Prostate gland (tissue), 2 donors: ENCODE results near the gene ELN. TPM values are rescaled to one million over a fixed set of nuclear protein-coding genes. Genes with fewer than 3 reads are reported as not detected.
A peak's percentile ranks its signal among the peaks of the same experiment; 100 is the strongest.
"Not testable (repeated sequence)": the region's sequence is repeated elsewhere in the genome, so short reads cannot be mapped to it uniquely, and the experiment has no call there.

Experiments used
- DNase-seq: peaks from one replicate; pipeline ENCODE4 v3.0.0-alpha.2; 2019; ENCODE audit warnings: low spot score
- H3K27ac ChIP-seq, 2 donors: fragments of 200-600 bp; sonication (generic); 2 replicates each; pipeline ENCODE4 v1.5.1; 2017 to 2019
- H3K27me3 ChIP-seq: fragments of 200-600 bp; sonication (generic); replicated peaks from 2 replicates; pipeline ENCODE4 v1.5.1; 2019; ENCODE audit not compliant: insufficient read depth
- H3K36me3 ChIP-seq, 2 donors: fragments of 200-600 bp; sonication (generic); 1 replicate in 1 of 2; 2 replicates in 1 of 2; pipeline versions ENCODE4 v1.5.1 to v1.8.1; 2017 to 2019
- H3K4me1 ChIP-seq: fragments of 200-600 bp; sonication (generic); replicated peaks from 2 replicates; pipeline ENCODE4 v1.5.1; 2019
- H3K4me3 ChIP-seq, 2 donors: fragments of 200-600 bp; sonication (generic); 2 replicates each; pipeline ENCODE4 v1.5.1; 2017 to 2019
- H3K9me3 ChIP-seq: fragments of 200-600 bp; sonication (generic); 2 replicates; pipeline ENCODE4 v1.5.1; 2017
- CTCF ChIP-seq, 4 experiments: fragments of 200-600 bp in 2 of 4; fragments of 450-650 bp in 2 of 4; sonication (generic) in 2 of 4; IDR thresholded peaks; 1 replicate in 3 of 4; 2 replicates in 1 of 4; pipeline ENCODE4 v1.5.1; 2016 to 2019; ENCODE audit warnings: antibody characterized with exemption in 4 of 4, mild to moderate bottlenecking in 2 of 4, moderate library complexity in 2 of 4
- POLR2A ChIP-seq: fragments of 450-650 bp; IDR thresholded peaks from one replicate; pipeline ENCODE4 v1.6.1; 2016; ENCODE audit warnings: antibody characterized with exemption, mild to moderate bottlenecking
- POLR2AphosphoS5 ChIP-seq: sonication (generic); formaldehyde crosslinking; IDR thresholded peaks from one replicate; pipeline ENCODE4 v1.6.1; 2017; ENCODE audit warnings: antibody characterized with exemption
- WGBS: methylation state at CpG from one replicate; pipeline ENCODE4 v1.1.5; 2018; 5-methylcytosine and 5-hydroxymethylcytosine counted together
- intact Hi-C: fragments of 100-400 bp; cut with DNase I; formaldehyde crosslinking; loops from one replicate; pipeline ENCODE4 v1.14.2; 2022
- total RNA-seq, 2 donors: library from RNA; depleted of rRNA; stranded (reverse); fragments of >200 nt; gene quantifications; one replicate each; pipeline ENCODE4 v1.1.0, GENCODE V29; 2016

Gene ELN
- 10 to 100 TPM; 34.7 to 93.4 TPM for total RNA-seq

DNA sequence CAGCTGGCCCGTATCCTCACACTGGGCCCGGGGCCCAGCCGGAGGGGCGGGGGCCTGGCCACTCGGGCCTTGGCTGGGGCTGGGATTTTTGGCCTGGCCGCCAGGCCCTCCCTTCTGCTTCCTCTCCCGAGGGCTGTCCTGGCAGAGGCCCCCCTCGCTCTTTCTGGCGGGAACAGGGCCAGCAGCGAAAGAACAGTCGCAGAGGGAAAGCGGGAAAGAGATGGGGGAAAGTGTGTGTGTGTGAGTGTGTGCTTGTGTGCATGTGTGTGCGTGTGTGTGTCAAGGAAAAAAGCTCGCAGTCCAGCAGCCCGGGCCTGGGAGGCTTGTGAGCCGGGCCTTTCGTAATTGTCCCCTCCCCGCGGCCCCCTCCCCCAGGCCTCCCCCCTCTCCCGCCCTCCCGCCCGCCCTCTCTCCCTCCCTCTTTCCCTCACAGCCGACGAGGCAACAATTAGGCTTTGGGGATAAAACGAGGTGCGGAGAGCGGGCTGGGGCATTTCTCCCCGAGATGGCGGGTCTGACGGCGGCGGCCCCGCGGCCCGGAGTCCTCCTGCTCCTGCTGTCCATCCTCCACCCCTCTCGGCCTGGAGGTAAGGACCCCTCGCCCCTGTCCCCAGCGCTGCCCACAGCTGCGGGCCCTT lies at the start of gene ELN:
ELN (plus strand) TSS at position 491 of the 638 bp plus-strand sequence; CDS start at position 506, 15 bp downstream.
- no peak for TF ChIP-seq CTCF (IDR thresholded peaks at IDR 0.05)
- peak; percentile 47 for TF ChIP-seq POLR2AphosphoS5
- TF ChIP-seq POLR2A, result no peak
- no peaks in the 10 kb centered on the region for H3K27me3 ChIP-seq
- intact Hi-C loops, result loop anchor here (2.0 to 5.0 kb wide), 3 partner anchors 41 to 161 kb away; no protein-coding TSS in a partner anchor
- H3K27ac ChIP-seq, result peak within 1 kb of the TSS; percentile 72 to 78
- H3K4me1 ChIP-seq, result peaks cover 9% of the 10 kb centered on the region
- no peaks in the 10 kb centered on the region for H3K9me3 ChIP-seq
- DNase-seq, result peak; percentile 46
- WGBS, result under 1% methylated on average over 33 of the region's 39 CpGs
- no peaks in the 10 kb centered on the region for H3K36me3 ChIP-seq
- H3K4me3 ChIP-seq, result peak within 1 kb of the TSS; percentile 36 to 40

DNA sequence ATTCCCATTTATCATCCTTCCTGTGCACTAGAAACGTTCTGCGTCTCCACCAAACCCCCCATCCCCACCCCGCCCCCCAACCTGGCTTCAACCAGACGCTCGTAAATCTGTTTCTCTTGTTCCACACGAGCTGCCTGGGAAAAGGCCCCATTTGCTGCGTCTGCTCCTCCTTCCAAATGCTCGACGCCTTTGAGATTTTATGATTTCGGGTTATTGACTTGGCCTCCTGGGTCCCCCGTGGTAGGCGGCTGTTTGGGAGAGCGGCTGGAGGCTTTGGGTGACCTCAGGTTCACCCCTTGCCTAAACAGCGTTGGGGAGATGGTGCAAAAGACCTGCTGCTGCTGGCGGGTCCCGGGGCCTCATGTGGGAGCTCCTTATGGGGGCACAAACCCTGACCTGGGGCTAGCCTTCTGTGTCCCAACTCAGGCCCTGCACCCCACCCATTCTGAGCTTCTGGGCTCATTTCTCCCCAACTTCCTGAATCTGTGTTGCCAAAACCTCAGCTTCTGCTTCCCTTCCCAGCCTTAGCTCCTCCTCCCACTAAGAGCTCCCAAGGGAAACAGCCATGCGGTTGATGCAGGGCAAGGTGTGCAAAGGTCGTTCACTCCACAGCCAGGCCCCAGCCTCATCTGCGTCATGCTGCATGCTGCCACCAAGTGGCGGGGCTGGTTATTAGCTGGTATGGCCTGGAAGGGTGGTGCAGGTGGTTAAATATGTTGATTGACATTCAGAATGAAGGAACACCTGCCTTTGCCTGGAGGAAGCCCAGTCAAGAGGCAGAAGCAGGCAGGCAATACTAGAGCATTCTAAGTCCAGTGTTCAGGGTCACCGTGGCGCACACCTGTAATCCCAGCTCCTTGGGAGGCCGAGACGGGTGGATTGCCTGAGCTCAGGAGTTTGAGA lies 49.1 kb upstream of the ELN start:
- H3K36me3 ChIP-seq, result no peaks in the 10 kb centered on the region
- no peak for TF ChIP-seq POLR2AphosphoS5
- peak in 1 of 4 experiments; percentile 37 for TF ChIP-seq CTCF (IDR thresholded peaks at IDR 0.05)
- TF ChIP-seq POLR2A, result no peak
- intact Hi-C loops, result no loop called here
- no peaks in the 10 kb centered on the region for H3K4me1 ChIP-seq
- DNase-seq, result no peak
- WGBS, result 41% methylated on average over 24 of the region's 24 CpGs
- no peaks in the 10 kb centered on the region for H3K27me3 ChIP-seq
- H3K4me3 ChIP-seq, result no peak overlapping the region
- no peak overlapping the region for H3K27ac ChIP-seq
- H3K9me3 ChIP-seq, result no peaks in the 10 kb centered on the region

DNA sequence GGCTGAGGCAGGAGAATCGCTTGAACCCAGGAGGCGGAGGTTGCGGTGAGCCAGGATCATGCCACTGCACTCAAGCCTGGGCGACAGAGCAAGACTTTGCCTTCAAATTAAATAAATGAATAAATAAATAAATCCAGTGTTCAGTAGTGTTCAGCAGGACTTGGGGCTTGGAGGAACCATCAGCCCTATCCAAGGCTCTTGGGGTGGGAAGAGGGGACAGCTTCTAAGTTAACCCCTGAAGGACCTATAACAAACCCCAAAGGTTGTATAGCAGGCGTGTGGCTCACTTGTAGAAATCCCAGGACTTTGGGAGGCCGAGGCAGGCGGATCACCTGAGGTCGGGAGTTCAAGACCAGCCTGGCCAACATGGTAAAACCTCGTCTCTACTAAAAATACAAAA lies 48.3 kb upstream of the ELN start:
- H3K27me3 ChIP-seq, H3K9me3 ChIP-seq, DNase-seq, H3K4me1 ChIP-seq, H3K36me3 ChIP-seq, H3K4me3 ChIP-seq, H3K27ac ChIP-seq, intact Hi-C loops: not testable (repeated sequence)
- WGBS, result 96% methylated on average over 9 of the region's 9 CpGs

GRCh38 chr7:73980206-73980605 lies 47.8 kb upstream of the ELN start:
- intact Hi-C loops, result no loop called here
- TF ChIP-seq POLR2A (no peak), CTCF (IDR thresholded peaks at IDR 0.05) (no peak), POLR2AphosphoS5 (no peak)
- Histone ChIP-seq H3K9me3 (no peaks in the 10 kb centered on the region), H3K4me3 (no peak overlapping the region), H3K4me1 (no peaks in the 10 kb centered on the region), H3K27ac (no peak overlapping the region), H3K36me3 (no peaks in the 10 kb centered on the region), H3K27me3 (no peaks in the 10 kb centered on the region)
- 76% methylated on average over 6 of the region's 6 CpGs for WGBS
- no peak for DNase-seq

DNA sequence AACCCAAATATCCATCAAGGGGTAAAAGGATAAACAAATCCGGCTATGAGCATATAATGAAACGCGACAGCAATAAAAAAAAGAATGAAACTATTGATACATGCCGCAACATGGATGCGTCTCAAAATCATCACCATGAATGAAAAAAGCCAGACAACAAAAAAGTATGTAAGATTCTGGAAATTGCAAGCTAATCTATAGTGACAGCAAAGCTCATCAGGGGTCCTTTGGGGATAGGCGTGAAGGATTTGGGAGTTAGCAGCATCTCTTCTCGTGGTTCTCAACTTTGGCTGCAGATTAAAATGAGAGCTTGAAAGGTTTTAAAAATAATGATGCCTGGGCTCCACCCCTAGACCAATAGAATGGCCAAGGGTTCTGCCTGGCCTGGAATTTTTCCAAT lies 46.0 kb upstream of the ELN start:
- no peak for TF ChIP-seq CTCF (IDR thresholded peaks at IDR 0.05)
- no peak for DNase-seq
- no peaks in the 10 kb centered on the region for H3K4me1 ChIP-seq
- H3K27me3 ChIP-seq, result no peaks in the 10 kb centered on the region
- intact Hi-C loops, result no loop called here
- H3K9me3 ChIP-seq, result no peaks in the 10 kb centered on the region
- 70% methylated on average over 7 of the region's 7 CpGs for WGBS
- no peak overlapping the region for H3K4me3 ChIP-seq
- H3K36me3 ChIP-seq, result no peaks in the 10 kb centered on the region
- no peak overlapping the region for H3K27ac ChIP-seq
